B cell (primary cell): ENCODE results near the gene DHRS1. TPM values are rescaled to one million over a fixed set of nuclear protein-coding genes. Genes with fewer than 3 reads are reported as not detected.

Source experiments
- ATAC-seq: fragments of 200-7000 bp; cut with Tn5 transposase; one replicate; pipeline ENCODE4 v1.10.0; 2021; ENCODE audit warnings: low read depth, mild to moderate bottlenecking, moderate number of reproducible peaks, moderate library complexity
- CTCF ChIA-PET: fragments of 350-600 bp; sonication (Branson Sonifier 250); formaldehyde crosslinking; loops from one replicate; lab custom pipeline; 2021; ENCODE audit warnings: antibody characterized with exemption, inconsistent platforms; lab: Charles Lee
- POLR2A ChIA-PET: fragments of 350-600 bp; sonication (Branson Sonifier 250); formaldehyde crosslinking; loops from one replicate; lab custom pipeline; 2021; ENCODE audit warnings: antibody characterized with exemption; lab: Charles Lee
- DNase-seq: peaks from one replicate; pipeline ENCODE4 v3.0.0; 2013
- H2AFZ ChIP-seq: 2 replicates; pipeline ENCODE4 v1.6.1; 2012; ENCODE audit warnings: mild to moderate bottlenecking, low read depth, low read length; ENCODE audit not compliant: insufficient read depth, poor library complexity, severe bottlenecking
- H3K27ac ChIP-seq, 2 donors: 1 replicate in 1 of 2; 2 replicates in 1 of 2; pipeline ENCODE4 v1.5.1; 2012 to 2013; ENCODE audit warnings: low read length in 2 of 2, mild to moderate bottlenecking in 2 of 2, moderate library complexity in 1 of 2
- H3K27me3 ChIP-seq, 4 experiments: fragments of 200-600 bp in 1 of 4; sonication (generic) in 1 of 4; replicated peaks in 1 of 4; 1 replicate in 2 of 4; 2 replicates in 2 of 4; pipeline versions ENCODE4 v1.6.1 to v1.7.0; 2013 to 2016; ENCODE audit warnings: low read length in 3 of 4, mild to moderate bottlenecking in 2 of 4, mixed read lengths in 1 of 4, moderate library complexity in 1 of 4; ENCODE audit not compliant: insufficient read depth in 4 of 4, control insufficient read depth in 3 of 4; ENCODE audit errors: control extremely low read depth in 1 of 4
- H3K36me3 ChIP-seq, 2 experiments: replicated peaks in 1 of 2; 1 replicate in 1 of 2; 2 replicates in 1 of 2; pipeline versions ENCODE4 v1.6.1 to v1.7.1; 2013; ENCODE audit warnings: low read length in 1 of 2; ENCODE audit not compliant: insufficient read depth in 2 of 2, control insufficient read depth in 1 of 2; ENCODE audit errors: control extremely low read depth in 1 of 2, extremely low read depth in 1 of 2
- H3K4me1 ChIP-seq, 2 donors: fragments of 200-600 bp in 1 of 2; sonication (generic) in 1 of 2; 1 replicate in 1 of 2; 2 replicates in 1 of 2; pipeline versions ENCODE4 v1.5.1 to v1.6.1; 2013 to 2017; ENCODE audit warnings: low read length in 2 of 2; ENCODE audit not compliant: control insufficient read depth in 2 of 2, insufficient read depth in 2 of 2
- H3K4me2 ChIP-seq: replicated peaks from 2 replicates; pipeline ENCODE3; 2012; ENCODE audit warnings: mild to moderate bottlenecking, low read depth, low read length; ENCODE audit not compliant: poor library complexity, severe bottlenecking
- H3K4me3 ChIP-seq, 5 experiments: fragments of 200-600 bp in 1 of 5; sonication (generic) in 1 of 5; 1 replicate in 3 of 5; 2 replicates in 2 of 5; pipeline versions ENCODE4 v1.5.1 to v1.7.0; 2011 to 2016; ENCODE audit warnings: low read length in 4 of 5, mild to moderate bottlenecking in 4 of 5, low read depth in 2 of 5, control low read depth in 1 of 5, moderate library complexity in 1 of 5; ENCODE audit not compliant: insufficient read depth in 1 of 5; ENCODE audit errors: control extremely low read depth in 1 of 5, extremely low read depth in 1 of 5
- H3K79me2 ChIP-seq: fragments of 200-600 bp; sonication (generic); one replicate; pipeline ENCODE4 v1.6.0; 2016; ENCODE audit warnings: low read length; ENCODE audit not compliant: control insufficient read depth, insufficient read depth
- H3K9ac ChIP-seq: fragments of 200-600 bp; sonication (generic); 2 replicates; pipeline ENCODE4 v1.6.1; 2017; ENCODE audit warnings: mild to moderate bottlenecking, low read length, moderate library complexity
- H3K9me3 ChIP-seq, 3 donors: one replicate each; pipeline versions ENCODE4 v1.6.1 to v1.7.1; 2013; ENCODE audit warnings: low read length in 2 of 3; ENCODE audit not compliant: control insufficient read depth in 2 of 3, insufficient read depth in 1 of 3; ENCODE audit errors: control extremely low read depth in 1 of 3
- H4K20me1 ChIP-seq: 2 replicates; pipeline ENCODE4 v1.6.0; 2012; ENCODE audit warnings: mild to moderate bottlenecking, low read length; ENCODE audit not compliant: insufficient read depth, control insufficient read depth, poor library complexity, severe bottlenecking
- H3K27ac Mint-ChIP-seq: one replicate; pipeline ENCODE4 v1.8.0; 2021; ENCODE audit warnings: mixed read lengths
- H3K27me3 Mint-ChIP-seq: one replicate; pipeline ENCODE4 v1.8.0; 2021; ENCODE audit warnings: mixed read lengths
- H3K4me1 Mint-ChIP-seq: one replicate; pipeline ENCODE4 v1.8.0; 2021; ENCODE audit warnings: mixed read lengths
- H3K4me3 Mint-ChIP-seq: one replicate; pipeline ENCODE4 v1.8.0; 2021; ENCODE audit warnings: mixed read lengths
- H3K9me3 Mint-ChIP-seq: one replicate; pipeline ENCODE4 v1.8.0; 2022; ENCODE audit warnings: mixed read lengths; ENCODE audit not compliant: insufficient read depth
- CTCF ChIP-seq: fragments of 200-600 bp; IDR thresholded peaks from one replicate; pipeline ENCODE4 v1.8.0; 2022; ENCODE audit warnings: antibody characterized with exemption, mild to moderate bottlenecking
- EZH2 ChIP-seq: IDR thresholded peaks from 2 replicates; pipeline ENCODE4 v1.6.1; 2012; ENCODE audit warnings: borderline replicate concordance, low read depth, mild to moderate bottlenecking, moderate library complexity, low read length; ENCODE audit not compliant: insufficient read depth, poor library complexity, severe bottlenecking
- WGBS: methylation state at CpG from one replicate; pipeline ENCODE4 v1.1.5; 2013; ENCODE audit warnings: missing lambda C conversion rate; ENCODE audit not compliant: insufficient coverage; 5-methylcytosine and 5-hydroxymethylcytosine counted together
- intact Hi-C: fragments of 100-400 bp; cut with micrococcal nuclease; formaldehyde crosslinking; loops from one replicate; pipeline ENCODE4 v1.10.0; 2022
- polyA plus RNA-seq: library from polyadenylated mRNA; depleted of rRNA; stranded (reverse); fragments of >200 nt; gene quantifications from 2 replicates; pipeline ENCODE4 v1.2.3, GENCODE V29; 2012
- total RNA-seq, 2 donors: library from RNA; stranded (reverse); fragments of 120-200 nt in 1 of 2; gene quantifications; 1 replicate in 1 of 2; 2 replicates in 1 of 2; pipeline versions ENCODE4 v1.2.3 to v1.2.4, GENCODE V29; 2013 to 2022

Gene DHRS1
- total and polyA plus RNA-seq, 2 donors (not counting 1 experiment from before 2014, with no cell fraction given), result 42.7 to 76.9 TPM

- peaks cover 4% of the 10 kb centered on the region for H3K79me2 ChIP-seq
- no peaks in the 10 kb centered on the region for H3K9me3 Mint-ChIP-seq
- peaks cover 0 to 9% (median 0%) of the 10 kb centered on the region in 3 donors for H3K9me3 ChIP-seq
- WGBS, result 17% methylated on average over 56 of the region's 56 CpGs
- ChIA-PET CTCF (interaction anchor here (0.6 to 16.1 kb wide), 38 partner anchors 8 to 275 kb away, joined by 3 to 650 read pairs (median 5); partner anchors contain the start of genes CBLN3, CIDEB, DHRS1 and EMC9), POLR2A (interaction anchor here (0.7 to 3.5 kb wide), 9 partner anchors 21 to 109 kb away, joined by 3 to 42 read pairs (median 3); partner anchors contain the start of genes CBLN3, KHNYN and TINF2)
- peak overlapping the region; percentile 93 for H3K4me3 Mint-ChIP-seq
- ATAC-seq (peak; percentile 95), DNase-seq (peak; percentile 91)
- H3K27me3 Mint-ChIP-seq, result peaks cover 17% of the 10 kb centered on the region
- TF ChIP-seq CTCF (peak; percentile 80), EZH2 (no peak)
- H3K27ac Mint-ChIP-seq, result peak overlapping the region; percentile 76
- H3K4me1 Mint-ChIP-seq, result peaks cover 39% of the 10 kb centered on the region
- no peak overlapping the region for H3K27ac ChIP-seq
- intact Hi-C loops, result loop anchor here (1.0 to 10.0 kb wide), 7 partner anchors 8 to 342 kb away; partner anchors contain the start of genes LTB4R and RABGGTA
- H3K27me3 ChIP-seq, result peaks cover 0 to 33% (median 19%) of the 10 kb centered on the region in 4 experiments
- H3K36me3 ChIP-seq, result peaks cover 0 to 15% of the 10 kb centered on the region in 2 experiments
- H3K4me2 ChIP-seq, result peak overlapping the region; percentile 88
- peaks cover 16% of the 10 kb centered on the region for H4K20me1 ChIP-seq
- peak overlapping the region in 4 of 5 experiments; percentile 37 to 67 (median 44) for H3K4me3 ChIP-seq
- peaks cover 39 to 43% of the 10 kb centered on the region in 2 donors for H3K4me1 ChIP-seq
- peak overlapping the region; percentile 69 for H2AFZ ChIP-seq
- peak overlapping the region; percentile 51 for H3K9ac ChIP-seq
These were observed 32.9 kb upstream of the DHRS1 start for GRCh38 chr14:24332268-24332993.
